ENCODE data around the gene RAB7B. TPM values are rescaled to one million over a fixed set of nuclear protein-coding genes. Genes with fewer than 3 reads are reported as not detected.

Gene RAB7B
- total and polyA plus RNA-seq, 9 of the 15 experiments (the other 6 are each of a cell fraction or from before 2014, with no cell fraction given), result 0.03 to 0.29 (median 0.07) TPM; not detected in 4

DNA sequence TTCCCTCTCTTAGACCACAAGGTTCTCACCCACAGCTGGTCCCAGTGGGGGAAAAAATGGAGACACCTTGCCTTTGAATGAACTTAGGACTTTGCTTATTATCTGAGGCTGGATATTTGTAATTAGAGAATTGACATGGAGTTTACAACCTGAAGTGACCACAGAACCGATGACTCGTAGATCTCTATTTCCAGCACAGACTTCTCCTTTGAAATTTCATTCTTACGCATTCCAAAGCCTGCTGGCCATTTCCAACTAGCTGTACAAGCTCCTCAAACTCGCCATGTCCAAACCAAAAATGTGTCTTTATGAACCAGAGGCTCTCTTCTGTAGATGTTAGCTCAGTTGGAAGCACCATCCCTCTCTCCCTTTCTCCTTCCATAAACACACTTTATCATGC lies 12.0 kb downstream of the RAB7B start (continued):
- TF ChIP-seq, protein P1, sequence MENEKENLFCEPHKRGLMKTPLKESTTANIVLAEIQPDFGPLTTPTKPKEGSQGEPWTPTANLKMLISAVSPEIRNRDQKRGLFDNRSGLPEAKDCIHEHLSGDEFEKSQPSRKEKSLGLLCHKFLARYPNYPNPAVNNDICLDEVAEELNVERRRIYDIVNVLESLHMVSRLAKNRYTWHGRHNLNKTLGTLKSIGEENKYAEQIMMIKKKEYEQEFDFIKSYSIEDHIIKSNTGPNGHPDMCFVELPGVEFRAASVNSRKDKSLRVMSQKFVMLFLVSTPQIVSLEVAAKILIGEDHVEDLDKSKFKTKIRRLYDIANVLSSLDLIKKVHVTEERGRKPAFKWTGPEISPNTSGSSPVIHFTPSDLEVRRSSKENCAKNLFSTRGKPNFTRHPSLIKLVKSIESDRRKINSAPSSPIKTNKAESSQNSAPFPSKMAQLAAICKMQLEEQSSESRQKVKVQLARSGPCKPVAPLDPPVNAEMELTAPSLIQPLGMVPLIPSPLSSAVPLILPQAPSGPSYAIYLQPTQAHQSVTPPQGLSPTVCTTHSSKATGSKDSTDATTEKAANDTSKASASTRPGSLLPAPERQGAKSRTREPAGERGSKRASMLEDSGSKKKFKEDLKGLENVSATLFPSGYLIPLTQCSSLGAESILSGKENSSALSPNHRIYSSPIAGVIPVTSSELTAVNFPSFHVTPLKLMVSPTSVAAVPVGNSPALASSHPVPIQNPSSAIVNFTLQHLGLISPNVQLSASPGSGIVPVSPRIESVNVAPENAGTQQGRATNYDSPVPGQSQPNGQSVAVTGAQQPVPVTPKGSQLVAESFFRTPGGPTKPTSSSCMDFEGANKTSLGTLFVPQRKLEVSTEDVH (IDR thresholded peaks at IDR 0.05; ENCODE audit: low read depth, partially characterized antibody), result no peak
- TF ChIP-seq KLF6 (CRISPR knock-in tag; IDR thresholded peaks at IDR 0.05; ENCODE audit: borderline replicate concordance), result no peak

DNA sequence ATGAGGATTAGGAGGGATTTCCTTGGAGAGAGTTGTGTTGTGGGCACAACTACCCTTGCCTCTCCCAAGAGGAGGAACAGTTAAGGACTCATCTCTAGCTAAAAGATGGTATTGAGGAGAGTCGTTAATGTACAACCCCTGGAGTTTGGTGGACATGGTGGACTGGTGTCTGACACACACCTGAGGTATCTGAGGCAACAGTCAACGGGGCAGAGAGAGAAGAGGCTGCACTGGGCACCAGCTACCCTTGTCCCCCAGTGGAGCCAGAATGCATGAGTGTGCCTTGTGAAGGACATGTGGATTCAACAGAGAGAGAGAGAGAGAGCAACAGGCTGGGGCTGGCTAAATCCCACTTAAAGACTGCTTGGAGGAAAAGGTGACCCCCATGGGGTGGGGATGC lies 13.0 kb downstream of the RAB7B start:
- ChIA-PET CTCF (ENCODE audit: low intra/inter-chr PET ratio) (interaction anchor here (0.7 kb wide), 1 partner anchor 113 kb away, joined by 3 read pairs; no protein-coding TSS in a partner anchor), POLR2A (no interaction called here)
- Histone ChIP-seq H3K4me3 (no peak overlapping the region), H3K4me2 (ENCODE audit: insufficient read depth, low read length) (no peak overlapping the region), H3K9me1 (ENCODE audit: control insufficient read depth, insufficient read depth, low read length) (no peaks in the 10 kb centered on the region), H3K27me3 (ENCODE audit: control insufficient read depth in 2 of 2, insufficient read depth in 2 of 2, low read length in 2 of 2) (peaks cover 14 to 56% of the 10 kb centered on the region in 2 experiments), H3K36me3 (ENCODE audit: control insufficient read depth, insufficient read depth, low read length) (no peaks in the 10 kb centered on the region), H3K79me2 (ENCODE audit: control insufficient read depth, insufficient read depth, low read length) (no peaks in the 10 kb centered on the region), H3K9me3 (replicated peaks; ENCODE audit: control insufficient read depth, insufficient read depth, low read depth, low read length) (no peaks in the 10 kb centered on the region), H2AFZ (ENCODE audit: low read depth, low read length) (no peak overlapping the region), H4K20me1 (replicated peaks; ENCODE audit: control insufficient read depth, insufficient read depth, low read length) (0 out of 2 replicates have a peak, but pooled peaks cover 7% of the 10 kb centered on the region), H3K4me1 (replicated peaks in 1 of 2; ENCODE audit: control insufficient read depth in 2 of 2, insufficient read depth in 2 of 2, low read length in 2 of 2) (no peaks in the 10 kb centered on the region), H3K9ac (ENCODE audit: insufficient read depth in 1 of 2, low read depth in 2 of 2, low read length in 2 of 2) (no peak overlapping the region), H3K27ac (ENCODE audit: extremely low read depth, low read depth, low read length) (no peak overlapping the region)
- WGBS (ENCODE audit: insufficient coverage, low coverage, missing lambda C conversion rate), result 0% methylated on average over 2 of the region's 2 CpGs
- no peak for TF ChIP-seq ESRRA (IDR thresholded peaks at IDR 0.05; ENCODE audit: borderline replicate concordance, low read depth)
- TF ChIP-seq MEF2A (IDR thresholded peaks at IDR 0.05; ENCODE audit: control insufficient read depth, low read depth, low read length), result no peak
- no peak for TF ChIP-seq TAF7 (tag; IDR thresholded peaks at IDR 0.05)
- no TSS peak for BruUV-seq (replicated peaks)
- FAIRE-seq, result no peak
- in situ Hi-C loops (cut with MboI) (no loop called here), intact Hi-C loops (cut with micrococcal nuclease) (no loop called here)
- no peak for ATAC-seq
- no peak for DNase-seq (ENCODE audit: extremely low read depth in 1 of 4, low spot score in 3 of 4)
